Motor neuron (in vitro differentiated cells): ENCODE measurements around the gene CORO1A. TPM values are rescaled to one million over a fixed set of nuclear protein-coding genes. Genes with fewer than 3 reads are reported as not detected.
A peak's percentile ranks its signal among the peaks of the same experiment; 100 is the strongest.
"Not testable (repeated sequence)": the region's sequence is repeated elsewhere in the genome, so short reads cannot be mapped to it uniquely, and the experiment has no call there.

ENCODE experiments used
- ATAC-seq, 8 experiments: fragments of 200-7000 bp; cut with Tn5 transposase; replicated peaks in 6 of 8; 2 replicates each; pipeline ENCODE4 v1.8.0; 2021; ENCODE audit warnings: mild to moderate bottlenecking in 8 of 8, moderate library complexity in 8 of 8
- H3K27ac ChIP-seq, 2 donors: fragments of 250-450 bp; sonication (Bioruptor Pico); 2 replicates each; pipeline ENCODE4 v1.9.0; 2021; ENCODE audit warnings: antibody characterized with exemption in 2 of 2, mild to moderate bottlenecking in 2 of 2, moderate library complexity in 1 of 2
- H3K4me1 ChIP-seq, 2 donors: fragments of 250-450 bp; sonication (Bioruptor Pico); replicated peaks in 1 of 2; 2 replicates each; pipeline ENCODE4 v1.6.1; 2021; ENCODE audit warnings: antibody characterized with exemption in 2 of 2, mild to moderate bottlenecking in 2 of 2, moderate library complexity in 1 of 2
- H3K4me3 ChIP-seq, 5 donors: fragments of 250-450 bp; sonication (Bioruptor Pico); 2 replicates each; pipeline ENCODE4 v1.9.0; 2021; ENCODE audit warnings: antibody characterized with exemption in 5 of 5, mild to moderate bottlenecking in 5 of 5, moderate library complexity in 4 of 5
- WGBS, 10 experiments: fragments of 450-650 bp; shearing (Covaris generic); methylation state at CpG; one replicate each; pipeline ENCODE4 v1.0.0; 2022; 5-methylcytosine and 5-hydroxymethylcytosine counted together
- in situ Hi-C, 9 experiments: fragments of 400-800 bp; cut with MboI; loops; one replicate each; pipeline ENCODE4 v1.15.0; 2021; ENCODE audit warnings: low sequenced_read_pairs in 9 of 9, low pct_unique_long_range_greater_than_20kb in 2 of 9; ENCODE audit not compliant: unreplicated experiment in 9 of 9
- total RNA-seq, 8 experiments: library from RNA; unstranded; fragments of 300-600 nt; gene quantifications; 2 replicates each; pipeline versions ENCODE4 v1.2.3 to v1.2.4, GENCODE V29; 2022

Gene CORO1A
- total RNA-seq, 8 experiments from 2014 or later: 1.3 to 19.9 (median 9.9) TPM

DNA sequence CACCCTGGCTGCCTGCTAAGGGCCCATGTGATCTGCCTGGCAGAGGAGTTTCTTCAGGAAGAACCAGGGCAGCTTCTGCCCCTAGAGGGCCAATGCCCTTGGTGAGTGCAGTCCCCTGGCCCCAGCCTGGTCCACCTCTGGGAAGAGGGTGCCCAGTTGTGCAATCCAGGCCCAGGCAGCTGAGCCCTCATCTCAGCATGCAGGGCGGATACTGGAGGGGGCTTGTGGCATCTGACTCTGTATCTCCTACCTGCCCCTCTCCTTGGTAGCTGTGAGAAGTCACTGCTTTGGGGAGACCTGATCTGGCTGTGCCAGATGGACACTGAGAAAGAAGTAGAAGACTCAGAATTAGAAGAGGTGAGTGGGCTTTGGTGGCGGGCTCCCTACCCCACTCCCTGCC is 13.6 kb downstream of the CORO1A start:
- ATAC-seq, H3K4me3 ChIP-seq, in situ Hi-C loops, H3K4me1 ChIP-seq, H3K27ac ChIP-seq: not testable (repeated sequence)
- WGBS, 10 experiments: no CpG with 5 or more reads among the region's 2 CpGs

DNA sequence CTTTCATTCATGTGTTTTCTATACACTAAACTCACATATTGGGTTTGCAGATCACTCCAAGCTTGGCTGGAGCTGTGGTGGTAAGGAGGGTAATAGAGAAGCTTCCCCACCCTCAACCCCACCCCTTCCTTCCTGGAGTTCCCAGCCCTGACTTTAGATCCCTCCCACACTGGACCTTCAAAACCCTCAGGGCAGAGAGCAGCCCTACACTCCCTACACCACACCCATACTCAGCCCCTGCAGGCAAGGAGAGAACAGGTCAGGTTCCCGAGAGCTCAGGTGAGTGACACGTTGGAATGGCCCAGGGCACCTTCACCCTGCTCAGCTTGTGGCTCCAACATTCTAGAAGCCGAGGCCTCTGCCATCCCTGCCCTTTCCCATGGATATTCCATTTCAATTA is 15.6 kb downstream of the CORO1A start, which contains the start of gene SULT1A3:
TSS of gene SULT1A3 (plus strand) at position 207 of the 400 bp plus-strand sequence. CDS start 1,474 bp downstream, outside the sequence.
- H3K27ac ChIP-seq, in situ Hi-C loops, H3K4me3 ChIP-seq, H3K4me1 ChIP-seq: not testable (repeated sequence)
- ATAC-seq: peak in 3 of 8 experiments; percentile 39 to 59 (median 50)
- whole genome bisulfite sequencing, 10 experiments: no CpG with 5 or more reads among the region's 3 CpGs

DNA sequence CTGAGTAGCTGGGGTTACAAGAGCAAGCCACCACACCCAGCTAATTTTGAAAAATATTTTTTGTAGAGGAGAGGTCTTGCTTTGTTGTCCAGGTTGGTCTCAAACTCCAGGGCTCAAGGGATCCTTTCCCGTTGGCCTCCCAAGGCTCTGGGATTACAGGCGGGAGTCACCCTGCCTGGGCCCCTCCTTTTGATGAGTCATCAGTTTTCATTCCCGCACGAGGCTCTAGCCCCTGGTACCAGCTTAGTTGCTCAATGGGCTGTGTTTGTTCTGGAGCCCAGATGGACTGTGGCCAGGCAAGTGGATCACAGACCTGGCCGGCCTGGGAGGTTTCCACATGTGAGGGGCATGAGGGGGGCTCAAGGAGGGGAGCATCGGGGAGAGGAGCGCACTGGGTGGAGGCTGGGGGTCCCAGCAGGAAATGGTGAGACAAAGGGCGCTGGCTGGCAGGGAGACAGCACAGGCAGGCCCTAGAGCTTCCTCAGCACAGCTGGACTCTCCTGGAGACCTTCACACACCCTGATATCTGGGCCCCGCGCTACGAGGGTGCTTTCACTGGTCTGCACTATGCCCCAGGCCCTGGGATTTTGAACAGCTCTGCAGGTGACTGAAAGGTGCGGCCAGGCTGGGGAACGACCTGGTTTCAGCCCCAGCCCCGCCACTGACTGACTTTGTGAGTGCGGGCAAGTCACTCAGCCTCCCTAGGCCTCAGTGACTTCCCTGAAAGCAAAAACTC is 16.4 kb downstream of the CORO1A start:
- H3K4me3 ChIP-seq, H3K4me1 ChIP-seq, H3K27ac ChIP-seq, in situ Hi-C loops: not testable (repeated sequence)
- WGBS, 10 experiments: no CpG with 5 or more reads among the region's 15 CpGs
- peak; percentile 64 to 84 (median 78) for ATAC-seq

DNA sequence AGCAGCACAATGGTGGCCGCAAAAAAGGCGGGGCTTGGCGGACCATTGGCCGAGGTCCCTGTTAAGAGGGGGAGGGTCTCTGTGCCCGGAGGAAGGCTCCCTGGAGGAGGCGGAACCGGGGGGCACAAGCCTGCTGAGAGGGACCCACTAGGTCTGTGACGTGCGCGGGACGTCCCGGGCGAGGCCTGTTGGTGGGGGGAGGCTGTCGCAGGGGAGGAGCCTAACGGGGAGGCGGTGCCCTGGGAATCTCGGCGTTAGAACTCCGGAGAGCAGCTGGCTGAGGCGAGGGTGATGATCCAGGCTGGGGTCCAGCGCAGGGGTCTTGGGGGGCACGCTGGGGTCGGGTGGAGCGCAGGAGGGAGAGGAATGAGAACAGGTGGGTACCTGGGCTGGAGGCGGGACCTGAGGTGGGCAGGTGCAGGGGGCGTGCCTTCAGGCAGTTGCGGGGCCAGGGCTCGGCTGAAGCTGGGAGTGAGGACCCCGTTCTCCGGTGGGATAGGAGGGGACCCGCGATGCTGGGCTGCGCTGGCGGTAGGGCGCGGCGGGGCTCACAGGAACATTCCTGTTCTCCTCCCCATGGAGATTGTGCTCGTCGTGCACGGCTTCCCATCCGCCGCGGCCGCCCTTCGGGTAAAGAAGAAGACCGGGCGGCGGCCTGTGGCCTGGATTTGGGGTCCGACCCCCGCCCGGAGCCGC is 22.3 kb downstream of the CORO1A start:
- in situ Hi-C loops, H3K27ac ChIP-seq, H3K4me3 ChIP-seq, H3K4me1 ChIP-seq: not testable (repeated sequence)
- peak; percentile 56 to 81 (median 62) for ATAC-seq
- no CpG with 5 or more reads among the region's 52 CpGs for WGBS, 10 experiments

DNA sequence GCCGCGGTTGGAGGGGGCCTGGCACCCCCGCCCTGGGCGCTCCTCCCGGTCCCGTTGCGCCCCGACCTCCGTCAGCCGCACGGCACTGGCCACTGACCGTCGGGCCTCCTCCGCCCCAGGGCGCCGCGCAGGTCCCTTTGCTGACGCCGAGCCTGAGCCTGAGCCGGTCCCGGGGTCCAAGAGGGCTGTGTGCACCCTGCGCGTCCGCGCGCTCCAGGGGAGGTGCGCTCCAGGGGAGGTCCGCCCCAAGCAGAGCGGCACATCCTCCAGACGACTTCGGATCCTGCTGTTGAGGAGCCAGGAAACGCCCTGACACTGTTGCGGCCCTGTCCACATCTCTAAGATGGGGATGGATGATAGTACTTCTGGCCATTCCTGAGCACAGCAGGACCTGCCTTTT is 22.9 kb downstream of the CORO1A start:
- H3K4me3 ChIP-seq, H3K4me1 ChIP-seq, in situ Hi-C loops, H3K27ac ChIP-seq: not testable (repeated sequence)
- WGBS, 10 experiments: no CpG with 5 or more reads among the region's 33 CpGs
- peak; percentile 25 to 53 (median 38) for ATAC-seq

DNA sequence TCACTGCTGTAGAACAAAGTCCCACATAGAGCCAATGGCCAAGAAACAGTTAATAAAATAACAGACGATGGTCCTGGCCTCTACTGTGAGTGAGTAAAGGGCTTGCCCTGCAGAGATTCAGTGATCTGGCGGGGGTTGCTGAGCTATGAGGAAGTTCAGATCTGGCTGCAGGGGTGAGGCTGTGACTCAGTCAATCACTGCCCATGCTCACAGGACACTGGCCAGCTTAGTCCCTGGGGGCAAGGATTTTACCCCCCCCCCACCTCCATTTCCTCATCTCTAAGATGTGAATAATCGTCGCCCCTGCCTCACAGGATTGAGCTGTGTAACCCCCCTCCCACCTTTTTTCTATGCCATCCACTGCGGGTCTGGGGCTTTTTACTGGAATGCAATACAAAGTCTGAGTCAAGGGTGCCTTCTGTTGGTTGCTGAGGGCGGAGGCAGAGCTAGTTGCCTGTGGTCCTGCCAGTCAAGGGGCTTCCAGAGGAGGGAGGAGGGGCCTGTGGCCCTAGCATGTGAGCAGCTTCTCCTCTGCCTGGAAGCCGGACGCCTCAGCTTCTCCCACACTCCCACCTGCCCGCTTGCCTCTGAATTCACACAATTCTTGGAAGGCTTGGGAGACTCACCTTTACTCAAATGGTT is 23.8 kb downstream of the CORO1A start:
- in situ Hi-C loops, H3K4me1 ChIP-seq, H3K27ac ChIP-seq, H3K4me3 ChIP-seq: not testable (repeated sequence)
- WGBS, 10 experiments: no CpG with 5 or more reads among the region's 9 CpGs
- peak; percentile 2 to 77 (median 73) for ATAC-seq

DNA sequence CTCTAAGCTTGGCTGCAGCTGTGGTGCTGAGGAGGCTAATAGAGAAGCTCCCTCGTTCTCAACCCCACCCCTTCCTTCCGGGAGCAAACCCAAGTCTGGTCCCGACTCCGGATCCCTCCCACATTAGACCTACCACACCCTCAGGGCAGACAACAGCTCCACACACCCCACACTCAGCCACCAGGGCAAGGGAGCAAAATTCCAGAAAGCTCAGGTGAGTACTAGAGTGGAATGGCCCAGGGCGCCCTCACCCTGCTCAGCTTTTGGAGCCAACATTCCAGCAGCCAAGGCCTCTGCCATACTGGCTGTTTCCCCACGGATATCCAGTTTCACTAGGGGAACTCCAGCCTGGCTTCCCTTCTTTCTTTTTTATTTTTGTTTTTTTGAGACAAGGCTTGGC is 25.6 kb downstream of the CORO1A start:
- H3K27ac ChIP-seq, in situ Hi-C loops, H3K4me1 ChIP-seq, H3K4me3 ChIP-seq: not testable (repeated sequence)
- ATAC-seq: peak in 3 of 8 experiments; percentile 16 to 78 (median 58)
- WGBS, 10 experiments: no CpG with 5 or more reads among the region's 6 CpGs

DNA sequence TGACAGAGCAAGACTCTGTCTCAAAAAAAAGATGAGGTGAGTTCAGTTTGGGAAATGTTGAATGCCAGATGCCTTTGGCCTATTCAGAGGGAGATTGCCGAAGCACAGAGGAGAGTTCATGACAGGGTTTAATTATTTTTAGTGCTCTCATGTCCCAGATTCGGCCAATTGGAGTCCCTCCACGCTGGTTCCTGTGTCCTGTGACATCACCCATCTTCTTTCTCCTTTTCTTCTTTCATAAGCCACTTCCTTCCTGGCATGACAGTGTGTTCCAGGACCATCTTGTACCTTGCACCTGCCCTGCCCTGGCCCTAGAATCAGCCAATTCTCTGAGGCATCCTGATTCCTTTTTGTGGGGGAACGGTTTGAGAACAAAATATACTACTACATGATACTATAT is 28.0 kb downstream of the CORO1A start:
- in situ Hi-C loops, H3K27ac ChIP-seq, H3K4me3 ChIP-seq, ATAC-seq, H3K4me1 ChIP-seq: not testable (repeated sequence)
- WGBS, 10 experiments: no CpG with 5 or more reads among the region's 4 CpGs

DNA sequence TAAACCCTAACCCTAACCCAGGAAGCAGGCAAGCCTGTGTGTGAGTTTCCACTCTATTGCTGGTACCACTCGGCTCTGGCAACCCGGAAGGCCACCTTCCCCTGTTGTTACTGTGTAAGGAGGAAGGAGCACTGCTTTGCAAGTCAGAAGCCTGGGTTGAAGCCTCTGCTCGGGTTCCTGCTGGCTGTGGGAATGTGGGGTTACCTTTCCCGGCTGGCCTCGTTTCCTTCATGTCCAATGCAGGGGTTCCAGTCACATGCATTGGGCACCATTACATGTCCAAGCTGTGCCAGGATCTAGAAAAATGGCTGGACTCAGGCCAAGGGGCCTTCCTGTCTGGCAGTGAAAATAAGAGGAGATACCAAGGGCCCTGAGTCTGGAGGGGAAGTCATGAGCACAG is 33.7 kb downstream of the CORO1A start:
- H3K27ac ChIP-seq, ATAC-seq, H3K4me1 ChIP-seq, H3K4me3 ChIP-seq, in situ Hi-C loops: not testable (repeated sequence)
- WGBS, 10 experiments: no CpG with 5 or more reads among the region's 5 CpGs

Other genes with a start within 250 kb of the CORO1A start
- gene TMEM219, start 221.5 kb upstream of the CORO1A start, total RNA-seq: 10 to 100 TPM; 34.4 to 77.6 (median 56.2) TPM
- gene TAOK2, start 209.7 kb upstream of the CORO1A start, total RNA-seq: 10 to 100 TPM; 27.0 to 54.4 (median 38.6) TPM
- gene HIRIP3, start 188.0 kb upstream of the CORO1A start, total RNA-seq: 10 to 100 TPM in 7 of 8 experiments, 1 to 10 TPM in 1; 7.9 to 30.4 (median 16.9) TPM
- 10 to 100 TPM; 31.9 to 61.2 (median 54.2) TPM for gene INO80E, start 187.4 kb upstream of the CORO1A start, total RNA-seq
- gene DOC2A, start 172.6 kb upstream of the CORO1A start, total RNA-seq: 1 to 10 TPM in 7 of 8 experiments, under 1 TPM in 1; 0.31 to 8.1 (median 4.0) TPM
- gene C16orf92, start 160.4 kb upstream of the CORO1A start, total RNA-seq: under 1 TPM in 5 of 8 experiments, not detected in 3; 0.43 to 0.90 (median 0.52) TPM
- 10 to 100 TPM in 4 of 8 experiments, 1 to 10 TPM in 2, under 1 TPM in 2; 0.56 to 27.1 (median 10.3) TPM for gene TLCD3B, start 152.3 kb upstream of the CORO1A start, total RNA-seq
- 1,000 to 10,000 TPM in 6 of 8 experiments, 100 to 1,000 TPM in 2; 475 to 1,633 (median 1,146) TPM for gene ALDOA, start 117.8 kb upstream of the CORO1A start, total RNA-seq
- gene PPP4C, start 107.6 kb upstream of the CORO1A start, total RNA-seq: 10 to 100 TPM; 40.1 to 83.7 (median 62.7) TPM
- gene TBX6, start 91.7 kb upstream of the CORO1A start, total RNA-seq: 1 to 10 TPM in 2 of 8 experiments, under 1 TPM in 6; 0.25 to 1.6 (median 0.63) TPM
- gene YPEL3, start 87.4 kb upstream of the CORO1A start, total RNA-seq: 10 to 100 TPM; 19.9 to 62.2 (median 35.8) TPM
- 1 to 10 TPM; 1.1 to 3.0 (median 2.1) TPM for gene GDPD3, start 70.1 kb upstream of the CORO1A start, total RNA-seq
- gene MAPK3, start 60.4 kb upstream of the CORO1A start, total RNA-seq: 10 to 100 TPM; 16.1 to 56.6 (median 31.8) TPM
- 100 to 1,000 TPM in 7 of 8 experiments, 10 to 100 TPM in 1; 80.6 to 216 (median 144) TPM for gene BOLA2B, start 10.1 kb downstream of the CORO1A start, total RNA-seq
- gene SLX1A, start 10.3 kb downstream of the CORO1A start, total RNA-seq: 10 to 100 TPM in 6 of 8 experiments, 1 to 10 TPM in 2; 6.0 to 28.0 (median 14.3) TPM
- 10 to 100 TPM in 4 of 8 experiments, 1 to 10 TPM in 4; 4.6 to 21.6 (median 9.3) TPM for gene SULT1A3, start 15.7 kb downstream of the CORO1A start, total RNA-seq
- gene NPIPB13, start 64.9 kb downstream of the CORO1A start, total RNA-seq: 1 to 10 TPM in 7 of 8 experiments, under 1 TPM in 1; 0.92 to 9.5 (median 1.9) TPM
- gene CD2BP2, start 171.7 kb downstream of the CORO1A start, total RNA-seq: 10 to 100 TPM; 36.3 to 60.7 (median 44.6) TPM
- gene TBC1D10B, start 186.9 kb downstream of the CORO1A start, total RNA-seq: 10 to 100 TPM; 15.4 to 32.3 (median 21.5) TPM
- gene MYL11, start 191.2 kb downstream of the CORO1A start, total RNA-seq: 1 to 10 TPM in 3 of 8 experiments, not detected in 5; 1.1 to 7.5 (median 3.0) TPM
- 1 to 10 TPM; 1.8 to 8.3 (median 4.1) TPM for gene SEPTIN1, start 199.0 kb downstream of the CORO1A start, total RNA-seq
- 10 to 100 TPM in 5 of 8 experiments, 1 to 10 TPM in 3; 2.2 to 49.5 (median 18.4) TPM for gene ZNF48, start 211.8 kb downstream of the CORO1A start, total RNA-seq
- 1 to 10 TPM; 1.6 to 6.9 (median 3.7) TPM for gene ZNF771, start 224.0 kb downstream of the CORO1A start, total RNA-seq
- 10 to 100 TPM; 16.4 to 50.9 (median 26.7) TPM for gene DCTPP1, start 246.4 kb downstream of the CORO1A start, total RNA-seq